Esophagus squamous epithelium (tissue), 5 donors: Measurements from ENCODE around the gene CREG1. TPM values are rescaled to one million over a fixed set of nuclear protein-coding genes. Genes with fewer than 3 reads are reported as not detected.
"Not testable (repeated sequence)": the region's sequence is repeated elsewhere in the genome, so short reads cannot be mapped to it uniquely, and the experiment has no call there.

ENCODE experiments used
- DNase-seq: peaks from one replicate; lab custom pipeline; 2025; lab: John Stamatoyannopoulos, UW
- H3K27ac ChIP-seq, 4 donors: fragments of 200-600 bp; sonication (generic); one replicate each; pipeline ENCODE4 v1.5.1; 2016 to 2019; ENCODE audit warnings: mild to moderate bottlenecking in 1 of 4
- H3K27me3 ChIP-seq, 4 donors: fragments of 200-600 bp; sonication (generic); 1 replicate in 3 of 4; 2 replicates in 1 of 4; pipeline versions ENCODE4 v1.5.1 to v1.6.0; 2017 to 2021; ENCODE audit warnings: antibody characterized with exemption in 1 of 4
- H3K36me3 ChIP-seq, 3 donors: fragments of 200-600 bp; sonication (generic); one replicate each; pipeline ENCODE4 v1.5.1; 2016 to 2019
- H3K4me1 ChIP-seq, 3 donors: fragments of 200-600 bp; sonication (generic); one replicate each; pipeline ENCODE4 v1.5.1; 2017 to 2019
- H3K4me3 ChIP-seq, 4 donors: fragments of 200-600 bp; sonication (generic); 1 replicate in 3 of 4; 2 replicates in 1 of 4; pipeline ENCODE4 v1.5.1; 2016 to 2019; ENCODE audit warnings: mild to moderate bottlenecking in 2 of 4, moderate library complexity in 1 of 4
- H3K9me3 ChIP-seq, 3 donors: fragments of 200-600 bp; sonication (generic); one replicate each; pipeline ENCODE4 v1.5.1; 2016 to 2019
- POLR2A ChIP-seq, 4 donors: fragments of 450-650 bp; IDR thresholded peaks; one replicate each; pipeline ENCODE4 v1.6.1; 2017; ENCODE audit warnings: antibody characterized with exemption in 4 of 4, mild to moderate bottlenecking in 4 of 4, moderate library complexity in 3 of 4
- WGBS, 2 donors: methylation state at CpG; one replicate each; pipeline ENCODE4 v1.1.5; 2018; 5-methylcytosine and 5-hydroxymethylcytosine counted together
- intact Hi-C: fragments of 100-400 bp; cut with DNase I; formaldehyde crosslinking; loops from one replicate; pipeline ENCODE4 v1.15.0; 2022
- total RNA-seq, 4 donors: library from RNA; depleted of rRNA; stranded (reverse); fragments of >200 nt; gene quantifications; one replicate each; pipeline ENCODE4 v1.1.0, GENCODE V29; 2016
- TF ChIP-seq, protein P1 (sequence below), 6 experiments: fragments of 450-650 bp in 4 of 6; fragments of 200-600 bp in 2 of 6; sonication (generic) in 2 of 6; IDR thresholded peaks; one replicate each; pipeline ENCODE4 v1.5.1; 2016 to 2019; ENCODE audit warnings: antibody characterized with exemption in 6 of 6, mild to moderate bottlenecking in 4 of 6, moderate library complexity in 4 of 6
- donor health status: DM: yes; HTN: yes; CAD: no.

Gene CREG1
- total RNA-seq, 4 donors from 2014 or later, result 110 to 203 (median 175) TPM

DNA sequence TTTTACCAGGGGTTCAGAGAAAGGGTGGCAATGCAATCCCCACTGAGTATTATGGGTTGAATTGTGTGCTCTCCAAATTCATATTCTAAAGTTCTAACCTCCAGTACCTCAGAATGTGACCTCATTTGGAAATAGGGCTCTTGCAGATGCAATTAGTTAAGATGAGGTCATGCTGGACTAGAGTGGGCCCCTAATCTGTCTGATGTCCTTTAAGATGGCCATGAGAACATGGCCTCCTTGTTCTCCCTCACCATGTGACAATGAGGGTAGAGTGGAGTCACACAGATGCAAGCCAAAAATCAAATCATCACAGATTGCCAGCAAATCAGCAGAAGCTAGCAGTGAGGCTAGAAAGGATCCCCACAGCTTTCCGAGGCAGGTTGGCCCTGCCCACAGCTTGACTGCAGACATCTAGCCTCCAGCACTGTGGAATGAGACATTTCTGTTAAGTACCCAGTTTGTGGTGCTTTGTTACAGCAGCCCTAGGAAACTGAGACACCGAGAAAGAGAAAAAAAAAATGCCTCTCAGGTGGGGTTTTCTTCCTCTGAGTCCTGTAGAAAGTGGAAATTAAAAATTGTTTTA lies 25.5 kb upstream of the CREG1 start:
- Histone ChIP-seq H3K4me3 (no peak overlapping the region), H3K36me3 (no peaks in the 10 kb centered on the region), H3K27ac (no peak overlapping the region), H3K4me1 (no peaks in the 10 kb centered on the region), H3K27me3 (peaks cover 0 to 4% (median 0%) of the 10 kb centered on the region in 4 donors), H3K9me3 (no peaks in the 10 kb centered on the region)
- intact Hi-C loops, result no loop called here
- WGBS, 2 donors, result 44 to 90% methylated on average over 1 to 2 of the region's 2 CpGs
- no peak for TF ChIP-seq POLR2A (IDR thresholded peaks at IDR 0.05)
- TF ChIP-seq, protein P1, sequence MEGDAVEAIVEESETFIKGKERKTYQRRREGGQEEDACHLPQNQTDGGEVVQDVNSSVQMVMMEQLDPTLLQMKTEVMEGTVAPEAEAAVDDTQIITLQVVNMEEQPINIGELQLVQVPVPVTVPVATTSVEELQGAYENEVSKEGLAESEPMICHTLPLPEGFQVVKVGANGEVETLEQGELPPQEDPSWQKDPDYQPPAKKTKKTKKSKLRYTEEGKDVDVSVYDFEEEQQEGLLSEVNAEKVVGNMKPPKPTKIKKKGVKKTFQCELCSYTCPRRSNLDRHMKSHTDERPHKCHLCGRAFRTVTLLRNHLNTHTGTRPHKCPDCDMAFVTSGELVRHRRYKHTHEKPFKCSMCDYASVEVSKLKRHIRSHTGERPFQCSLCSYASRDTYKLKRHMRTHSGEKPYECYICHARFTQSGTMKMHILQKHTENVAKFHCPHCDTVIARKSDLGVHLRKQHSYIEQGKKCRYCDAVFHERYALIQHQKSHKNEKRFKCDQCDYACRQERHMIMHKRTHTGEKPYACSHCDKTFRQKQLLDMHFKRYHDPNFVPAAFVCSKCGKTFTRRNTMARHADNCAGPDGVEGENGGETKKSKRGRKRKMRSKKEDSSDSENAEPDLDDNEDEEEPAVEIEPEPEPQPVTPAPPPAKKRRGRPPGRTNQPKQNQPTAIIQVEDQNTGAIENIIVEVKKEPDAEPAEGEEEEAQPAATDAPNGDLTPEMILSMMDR (IDR thresholded peaks at IDR 0.05), result no peak
- DNase-seq, result no peak

DNA sequence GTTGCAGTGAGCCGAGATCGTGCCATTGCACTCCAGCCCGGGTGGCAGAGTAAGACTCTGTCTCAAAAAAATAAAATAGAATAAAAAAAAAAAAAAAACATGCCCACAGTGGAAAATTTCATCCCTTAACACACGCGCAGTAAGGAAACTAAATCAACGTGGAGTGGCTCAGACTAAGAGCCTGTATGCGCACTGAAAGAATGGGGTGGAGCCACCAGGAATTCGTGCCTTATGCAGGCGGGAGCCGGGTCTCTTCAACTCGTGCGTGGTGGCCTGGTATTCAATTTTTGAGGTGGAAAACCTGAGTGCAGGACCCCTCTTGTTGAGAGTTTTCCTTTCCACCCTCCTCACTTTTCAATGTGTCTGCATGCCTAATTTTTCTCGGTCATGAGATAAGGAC lies 22.1 kb upstream of the CREG1 start:
- H3K4me1 ChIP-seq, result peaks cover 0 to 4% (median 0%) of the 10 kb centered on the region in 3 donors
- H3K9me3 ChIP-seq, result no peaks in the 10 kb centered on the region
- WGBS, 2 donors, result 82 to 95% methylated on average over 13 of the region's 13 CpGs
- no peak overlapping the region for H3K27ac ChIP-seq
- TF ChIP-seq POLR2A (IDR thresholded peaks at IDR 0.05), result no peak
- TF ChIP-seq, protein P1 (IDR thresholded peaks at IDR 0.05), result no peak
- no peaks in the 10 kb centered on the region for H3K36me3 ChIP-seq
- no peak for DNase-seq
- peaks cover 0 to 4% (median 0%) of the 10 kb centered on the region in 4 donors for H3K27me3 ChIP-seq
- H3K4me3 ChIP-seq, result no peak overlapping the region
- intact Hi-C loops, result no loop called here

DNA sequence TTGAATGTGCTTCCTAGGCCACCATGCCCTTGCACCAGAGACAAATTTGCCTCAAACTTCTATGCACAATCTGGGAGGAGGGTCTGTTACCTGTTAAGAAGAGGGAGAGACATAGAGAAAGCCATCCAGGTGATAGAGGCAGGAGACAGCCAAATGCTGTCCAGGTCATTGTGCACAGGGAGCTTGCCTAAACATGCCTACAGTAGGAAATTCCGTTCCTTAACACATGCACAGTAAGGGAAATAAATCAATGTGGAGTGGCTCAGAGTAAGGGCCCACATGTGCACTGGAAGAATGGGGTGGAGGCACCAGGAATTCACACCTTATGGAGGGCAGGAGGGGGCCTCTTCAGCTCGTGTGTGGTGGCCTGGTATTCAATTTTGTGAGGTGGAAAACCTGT lies 19.5 kb upstream of the CREG1 start:
- no peak for DNase-seq
- H3K27me3 ChIP-seq, result peaks cover 0 to 4% (median 0%) of the 10 kb centered on the region in 4 donors
- no peaks in the 10 kb centered on the region for H3K36me3 ChIP-seq
- peaks cover 0 to 4% (median 0%) of the 10 kb centered on the region in 3 donors for H3K4me1 ChIP-seq
- TF ChIP-seq, protein P1 (IDR thresholded peaks at IDR 0.05), result no peak
- TF ChIP-seq POLR2A (IDR thresholded peaks at IDR 0.05), result no peak
- intact Hi-C loops, result no loop called here
- no peak overlapping the region for H3K27ac ChIP-seq
- 38 to 44% methylated on average over 2 of the region's 2 CpGs for WGBS, 2 donors
- H3K4me3 ChIP-seq, result no peak overlapping the region
- no peaks in the 10 kb centered on the region for H3K9me3 ChIP-seq

DNA sequence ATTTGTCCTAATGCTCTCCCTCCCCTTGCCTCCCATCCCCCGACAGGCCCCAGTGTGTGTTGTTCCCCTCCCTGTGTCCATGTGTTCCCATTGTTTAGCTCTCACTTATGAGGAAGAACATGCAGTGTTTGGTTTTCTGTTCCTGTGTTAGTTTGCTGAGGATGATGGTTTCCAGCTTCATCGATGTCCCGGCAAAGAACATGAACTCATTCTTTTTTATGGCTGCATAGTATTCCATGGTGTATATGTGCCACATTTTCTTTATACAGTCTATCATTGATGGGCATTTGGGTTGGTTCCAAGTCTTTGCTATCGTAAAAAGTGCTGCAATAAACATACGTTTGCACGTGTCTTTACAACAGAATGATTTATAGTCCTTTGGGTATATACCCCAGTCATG lies 17.1 kb upstream of the CREG1 start:
- H3K4me1 ChIP-seq, intact Hi-C loops, H3K36me3 ChIP-seq, H3K27ac ChIP-seq, H3K4me3 ChIP-seq, H3K9me3 ChIP-seq, DNase-seq, H3K27me3 ChIP-seq: not testable (repeated sequence)
- 86 to 89% methylated on average over 6 of the region's 6 CpGs for WGBS, 2 donors

DNA sequence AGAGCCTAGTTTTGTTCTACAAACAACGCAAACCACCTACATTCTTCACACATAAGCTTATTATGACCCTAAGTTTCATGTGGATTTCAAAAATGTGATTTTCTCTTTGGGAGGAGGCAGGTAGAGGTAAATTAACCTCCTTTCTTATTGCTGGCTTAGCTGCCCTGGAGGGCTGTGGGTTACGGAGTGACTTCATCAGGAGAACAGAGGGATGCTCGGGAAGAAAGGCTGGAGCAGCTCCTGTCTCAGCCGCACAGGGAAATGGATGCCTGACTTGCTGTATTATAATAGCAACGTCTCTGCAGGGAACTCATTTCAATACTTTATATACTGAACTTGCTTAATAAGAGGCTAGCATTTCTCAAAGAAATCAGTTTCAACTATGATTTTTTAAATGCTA lies 14.1 kb upstream of the CREG1 start:
- 70 to 81% methylated on average over 5 of the region's 5 CpGs for WGBS, 2 donors
- Histone ChIP-seq H3K4me3 (no peak overlapping the region), H3K36me3 (no peaks in the 10 kb centered on the region), H3K4me1 (peaks cover 0 to 9% (median 0%) of the 10 kb centered on the region in 3 donors), H3K9me3 (no peaks in the 10 kb centered on the region), H3K27me3 (no peaks in the 10 kb centered on the region), H3K27ac (no peak overlapping the region)
- TF ChIP-seq, protein P1 (IDR thresholded peaks at IDR 0.05), result no peak
- TF ChIP-seq POLR2A (IDR thresholded peaks at IDR 0.05), result no peak
- intact Hi-C loops, result no loop called here
- no peak for DNase-seq
